B cell (primary cell): ENCODE data around the gene USH1G. TPM values are rescaled to one million over a fixed set of nuclear protein-coding genes. Genes with fewer than 3 reads are reported as not detected.
"Not testable (repeated sequence)": the region's sequence is repeated elsewhere in the genome, so short reads cannot be mapped to it uniquely, and the experiment has no call there.

Experiments used
- ATAC-seq: fragments of 200-7000 bp; cut with Tn5 transposase; one replicate; pipeline ENCODE4 v1.10.0; 2021; ENCODE audit warnings: low read depth, mild to moderate bottlenecking, moderate number of reproducible peaks, moderate library complexity
- CTCF ChIA-PET: fragments of 350-600 bp; sonication (Branson Sonifier 250); formaldehyde crosslinking; loops from one replicate; lab custom pipeline; 2021; ENCODE audit warnings: antibody characterized with exemption, inconsistent platforms; lab: Charles Lee
- POLR2A ChIA-PET: fragments of 350-600 bp; sonication (Branson Sonifier 250); formaldehyde crosslinking; loops from one replicate; lab custom pipeline; 2021; ENCODE audit warnings: antibody characterized with exemption; lab: Charles Lee
- DNase-seq: peaks from one replicate; pipeline ENCODE4 v3.0.0; 2013
- H2AFZ ChIP-seq: 2 replicates; pipeline ENCODE4 v1.6.1; 2012; ENCODE audit warnings: mild to moderate bottlenecking, low read depth, low read length; ENCODE audit not compliant: insufficient read depth, poor library complexity, severe bottlenecking
- H3K27ac ChIP-seq, 2 donors: 1 replicate in 1 of 2; 2 replicates in 1 of 2; pipeline ENCODE4 v1.5.1; 2012 to 2013; ENCODE audit warnings: low read length in 2 of 2, mild to moderate bottlenecking in 2 of 2, moderate library complexity in 1 of 2
- H3K27me3 ChIP-seq, 4 experiments: fragments of 200-600 bp in 1 of 4; sonication (generic) in 1 of 4; replicated peaks in 1 of 4; 1 replicate in 2 of 4; 2 replicates in 2 of 4; pipeline versions ENCODE4 v1.6.1 to v1.7.0; 2013 to 2016; ENCODE audit warnings: low read length in 3 of 4, mild to moderate bottlenecking in 2 of 4, mixed read lengths in 1 of 4, moderate library complexity in 1 of 4; ENCODE audit not compliant: insufficient read depth in 4 of 4, control insufficient read depth in 3 of 4; ENCODE audit errors: control extremely low read depth in 1 of 4
- H3K36me3 ChIP-seq, 2 experiments: replicated peaks in 1 of 2; 1 replicate in 1 of 2; 2 replicates in 1 of 2; pipeline versions ENCODE4 v1.6.1 to v1.7.1; 2013; ENCODE audit warnings: low read length in 1 of 2; ENCODE audit not compliant: insufficient read depth in 2 of 2, control insufficient read depth in 1 of 2; ENCODE audit errors: control extremely low read depth in 1 of 2, extremely low read depth in 1 of 2
- H3K4me1 ChIP-seq, 2 donors: fragments of 200-600 bp in 1 of 2; sonication (generic) in 1 of 2; 1 replicate in 1 of 2; 2 replicates in 1 of 2; pipeline versions ENCODE4 v1.5.1 to v1.6.1; 2013 to 2017; ENCODE audit warnings: low read length in 2 of 2; ENCODE audit not compliant: control insufficient read depth in 2 of 2, insufficient read depth in 2 of 2
- H3K4me2 ChIP-seq: replicated peaks from 2 replicates; pipeline ENCODE3; 2012; ENCODE audit warnings: mild to moderate bottlenecking, low read depth, low read length; ENCODE audit not compliant: poor library complexity, severe bottlenecking
- H3K4me3 ChIP-seq, 5 experiments: fragments of 200-600 bp in 1 of 5; sonication (generic) in 1 of 5; 1 replicate in 3 of 5; 2 replicates in 2 of 5; pipeline versions ENCODE4 v1.5.1 to v1.7.0; 2011 to 2016; ENCODE audit warnings: low read length in 4 of 5, mild to moderate bottlenecking in 4 of 5, low read depth in 2 of 5, control low read depth in 1 of 5, moderate library complexity in 1 of 5; ENCODE audit not compliant: insufficient read depth in 1 of 5; ENCODE audit errors: control extremely low read depth in 1 of 5, extremely low read depth in 1 of 5
- H3K79me2 ChIP-seq: fragments of 200-600 bp; sonication (generic); one replicate; pipeline ENCODE4 v1.6.0; 2016; ENCODE audit warnings: low read length; ENCODE audit not compliant: control insufficient read depth, insufficient read depth
- H3K9ac ChIP-seq: fragments of 200-600 bp; sonication (generic); 2 replicates; pipeline ENCODE4 v1.6.1; 2017; ENCODE audit warnings: mild to moderate bottlenecking, low read length, moderate library complexity
- H3K9me3 ChIP-seq, 3 donors: one replicate each; pipeline versions ENCODE4 v1.6.1 to v1.7.1; 2013; ENCODE audit warnings: low read length in 2 of 3; ENCODE audit not compliant: control insufficient read depth in 2 of 3, insufficient read depth in 1 of 3; ENCODE audit errors: control extremely low read depth in 1 of 3
- H4K20me1 ChIP-seq: 2 replicates; pipeline ENCODE4 v1.6.0; 2012; ENCODE audit warnings: mild to moderate bottlenecking, low read length; ENCODE audit not compliant: insufficient read depth, control insufficient read depth, poor library complexity, severe bottlenecking
- H3K27ac Mint-ChIP-seq: one replicate; pipeline ENCODE4 v1.8.0; 2021; ENCODE audit warnings: mixed read lengths
- H3K27me3 Mint-ChIP-seq: one replicate; pipeline ENCODE4 v1.8.0; 2021; ENCODE audit warnings: mixed read lengths
- H3K4me1 Mint-ChIP-seq: one replicate; pipeline ENCODE4 v1.8.0; 2021; ENCODE audit warnings: mixed read lengths
- H3K4me3 Mint-ChIP-seq: one replicate; pipeline ENCODE4 v1.8.0; 2021; ENCODE audit warnings: mixed read lengths
- H3K9me3 Mint-ChIP-seq: one replicate; pipeline ENCODE4 v1.8.0; 2022; ENCODE audit warnings: mixed read lengths; ENCODE audit not compliant: insufficient read depth
- EZH2 ChIP-seq: IDR thresholded peaks from 2 replicates; pipeline ENCODE4 v1.6.1; 2012; ENCODE audit warnings: borderline replicate concordance, low read depth, mild to moderate bottlenecking, moderate library complexity, low read length; ENCODE audit not compliant: insufficient read depth, poor library complexity, severe bottlenecking
- WGBS: methylation state at CpG from one replicate; pipeline ENCODE4 v1.1.5; 2013; ENCODE audit warnings: missing lambda C conversion rate; ENCODE audit not compliant: insufficient coverage; 5-methylcytosine and 5-hydroxymethylcytosine counted together
- intact Hi-C: fragments of 100-400 bp; cut with micrococcal nuclease; formaldehyde crosslinking; loops from one replicate; pipeline ENCODE4 v1.10.0; 2022
- polyA plus RNA-seq: library from polyadenylated mRNA; depleted of rRNA; stranded (reverse); fragments of >200 nt; gene quantifications from 2 replicates; pipeline ENCODE4 v1.2.3, GENCODE V29; 2012
- total RNA-seq, 2 donors: library from RNA; stranded (reverse); fragments of 120-200 nt in 1 of 2; gene quantifications; 1 replicate in 1 of 2; 2 replicates in 1 of 2; pipeline versions ENCODE4 v1.2.3 to v1.2.4, GENCODE V29; 2013 to 2022
- TF ChIP-seq, protein P1 (sequence below): fragments of 200-600 bp; IDR thresholded peaks from one replicate; pipeline ENCODE4 v1.8.0; 2022; ENCODE audit warnings: antibody characterized with exemption, mild to moderate bottlenecking

Gene USH1G
- total and polyA plus RNA-seq, 2 donors (not counting 1 experiment from before 2014, with no cell fraction given), result not detected

DNA sequence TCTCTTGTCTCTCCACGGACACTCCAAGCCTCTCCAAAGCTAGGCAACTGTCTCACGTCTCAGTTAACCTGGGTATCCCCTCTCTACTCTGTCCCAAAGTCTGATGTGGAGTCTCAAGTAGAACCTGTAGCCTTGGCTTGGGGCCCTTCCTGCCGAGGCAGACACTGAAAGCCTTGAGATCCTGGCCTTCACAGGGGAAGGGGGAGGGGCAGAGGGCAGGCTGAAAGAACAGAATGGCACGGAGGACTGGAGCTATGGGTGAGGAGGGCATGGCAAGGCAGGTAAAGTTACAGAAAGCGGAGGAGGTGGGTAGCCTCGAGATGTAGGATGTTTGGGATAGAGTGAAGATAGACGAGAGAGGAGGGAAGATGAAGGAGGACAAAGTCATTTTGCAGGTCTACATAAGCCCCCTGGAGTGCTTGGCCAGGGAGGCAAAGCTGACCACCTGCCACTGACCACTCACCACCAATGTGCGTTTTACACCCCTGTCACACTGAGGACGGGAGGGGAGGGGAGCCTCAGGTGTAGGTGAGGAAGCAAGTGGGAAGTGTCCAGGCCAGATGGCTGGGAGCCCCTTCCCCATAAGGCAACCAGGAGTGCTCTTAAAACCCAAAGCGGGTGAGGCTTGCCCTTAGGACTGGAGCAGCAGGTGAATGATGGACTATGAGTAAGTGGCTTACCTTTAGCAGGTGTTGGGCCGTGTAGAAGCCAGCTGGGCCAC lies 51.5 kb downstream of the USH1G start:
- no peak for ATAC-seq
- H3K27me3 ChIP-seq, result no peaks in the 10 kb centered on the region
- Mint-ChIP-seq H3K4me3 (peak overlapping the region; percentile 65), H3K4me1 (peaks cover 12% of the 10 kb centered on the region), H3K9me3 (no peaks in the 10 kb centered on the region), H3K27ac (no peak overlapping the region), H3K27me3 (no peaks in the 10 kb centered on the region)
- no peaks in the 10 kb centered on the region for H3K9me3 ChIP-seq
- H3K4me3 ChIP-seq, result no peak overlapping the region
- peaks cover 8% of the 10 kb centered on the region for H3K79me2 ChIP-seq
- WGBS, result 95% methylated on average over 6 of the region's 11 CpGs
- H3K36me3 ChIP-seq, result no peaks in the 10 kb centered on the region
- POLR2A ChIA-PET, result interaction anchor here (1.8 kb wide), 1 partner anchor 129 kb away, joined by 4 read pairs; no protein-coding TSS in a partner anchor
- intact Hi-C loops, result no loop called here
- TF ChIP-seq, protein P1, sequence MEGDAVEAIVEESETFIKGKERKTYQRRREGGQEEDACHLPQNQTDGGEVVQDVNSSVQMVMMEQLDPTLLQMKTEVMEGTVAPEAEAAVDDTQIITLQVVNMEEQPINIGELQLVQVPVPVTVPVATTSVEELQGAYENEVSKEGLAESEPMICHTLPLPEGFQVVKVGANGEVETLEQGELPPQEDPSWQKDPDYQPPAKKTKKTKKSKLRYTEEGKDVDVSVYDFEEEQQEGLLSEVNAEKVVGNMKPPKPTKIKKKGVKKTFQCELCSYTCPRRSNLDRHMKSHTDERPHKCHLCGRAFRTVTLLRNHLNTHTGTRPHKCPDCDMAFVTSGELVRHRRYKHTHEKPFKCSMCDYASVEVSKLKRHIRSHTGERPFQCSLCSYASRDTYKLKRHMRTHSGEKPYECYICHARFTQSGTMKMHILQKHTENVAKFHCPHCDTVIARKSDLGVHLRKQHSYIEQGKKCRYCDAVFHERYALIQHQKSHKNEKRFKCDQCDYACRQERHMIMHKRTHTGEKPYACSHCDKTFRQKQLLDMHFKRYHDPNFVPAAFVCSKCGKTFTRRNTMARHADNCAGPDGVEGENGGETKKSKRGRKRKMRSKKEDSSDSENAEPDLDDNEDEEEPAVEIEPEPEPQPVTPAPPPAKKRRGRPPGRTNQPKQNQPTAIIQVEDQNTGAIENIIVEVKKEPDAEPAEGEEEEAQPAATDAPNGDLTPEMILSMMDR, result no peak
- TF ChIP-seq EZH2, result no peak
- H3K4me1 ChIP-seq, result peaks cover 12 to 15% of the 10 kb centered on the region in 2 donors
- H3K4me2 ChIP-seq, result peak overlapping the region; percentile 100
- H3K27ac ChIP-seq, result no peak overlapping the region
- H4K20me1 ChIP-seq, result no peaks in the 10 kb centered on the region
- CTCF ChIA-PET, result interaction anchor here (2.3 to 6.2 kb wide), 2 partner anchors 11 to 214 kb away, joined by 12 to 54 read pairs; partner anchors contain the start of gene GRIN2C
- H2AFZ ChIP-seq, result no peak overlapping the region
- DNase-seq, result peak; percentile 29
- H3K9ac ChIP-seq, result no peak overlapping the region

DNA sequence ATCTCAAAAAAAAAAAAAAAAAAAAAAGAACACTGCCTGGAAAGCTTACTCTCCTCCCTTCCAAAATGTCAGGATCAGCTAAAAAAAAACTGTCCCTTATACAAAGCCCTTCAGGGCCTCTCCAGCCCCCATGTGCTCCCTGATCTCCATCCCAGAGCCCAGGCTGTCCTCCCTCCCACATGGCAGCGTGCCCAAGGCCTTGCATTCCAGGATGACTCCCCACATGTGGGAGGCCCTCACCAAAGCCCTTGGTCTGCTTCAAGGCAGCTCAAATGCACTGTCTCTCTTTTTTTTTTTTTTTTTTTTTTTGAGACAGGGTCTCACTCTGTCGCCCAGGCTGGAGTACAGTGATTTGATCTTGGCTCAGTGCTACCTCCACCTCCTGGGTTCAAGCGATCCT lies 52.5 kb downstream of the USH1G start:
- peaks cover 12% of the 10 kb centered on the region for H3K4me1 Mint-ChIP-seq
- no peaks in the 10 kb centered on the region for H3K27me3 Mint-ChIP-seq
- ATAC-seq (no peak), DNase-seq (no peak)
- ChIA-PET POLR2A (interaction anchor here (0.6 kb wide), 1 partner anchor 125 kb away, joined by 5 read pairs; no protein-coding TSS in a partner anchor), CTCF (interaction anchor here (0.7 to 6.2 kb wide), 6 partner anchors 10 to 213 kb away, joined by 3 to 54 read pairs (median 4); partner anchors contain the start of gene GRIN2C)
- no peak overlapping the region for H3K27ac Mint-ChIP-seq
- Histone ChIP-seq H3K9ac (no peak overlapping the region), H3K36me3 (no peaks in the 10 kb centered on the region), H3K27ac (no peak overlapping the region), H3K4me2 (no peak overlapping the region), H3K27me3 (no peaks in the 10 kb centered on the region), H3K79me2 (peaks cover 8% of the 10 kb centered on the region), H3K4me1 (peaks cover 12 to 15% of the 10 kb centered on the region in 2 donors), H3K4me3 (no peak overlapping the region), H2AFZ (no peak overlapping the region), H4K20me1 (no peaks in the 10 kb centered on the region), H3K9me3 (no peaks in the 10 kb centered on the region)
- 78% methylated on average over 1 of the region's 3 CpGs for WGBS
- no peak overlapping the region for H3K4me3 Mint-ChIP-seq
- no peaks in the 10 kb centered on the region for H3K9me3 Mint-ChIP-seq
- intact Hi-C loops, result no loop called here
- TF ChIP-seq EZH2, result no peak
- TF ChIP-seq, protein P1, result no peak

DNA sequence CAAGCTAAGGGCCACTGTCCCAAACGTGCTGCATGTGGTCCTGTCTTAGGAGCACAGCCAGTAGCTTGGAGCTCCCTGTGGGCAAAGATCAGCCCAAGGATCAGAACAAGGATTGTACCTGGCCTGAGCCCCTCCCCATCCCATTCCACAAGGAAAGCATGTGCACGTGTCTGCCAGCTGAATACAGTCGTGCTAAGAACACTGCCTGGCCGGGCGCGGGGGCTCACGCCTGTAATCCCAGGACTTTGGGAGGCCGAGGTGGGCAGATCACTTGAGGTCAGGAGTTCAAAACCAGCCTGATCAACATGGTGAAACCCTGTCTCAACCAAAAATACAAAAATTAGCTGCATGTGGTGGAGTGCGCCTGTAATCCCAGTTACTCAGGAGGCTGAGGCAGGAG lies 53.0 kb downstream of the USH1G start:
- H3K27ac Mint-ChIP-seq, H3K4me3 ChIP-seq, intact Hi-C loops, H3K27ac ChIP-seq, H3K36me3 ChIP-seq, H3K9me3 Mint-ChIP-seq, H3K9ac ChIP-seq, H3K27me3 ChIP-seq, H4K20me1 ChIP-seq, H3K4me3 Mint-ChIP-seq, H3K9me3 ChIP-seq, H3K27me3 Mint-ChIP-seq, DNase-seq, H3K79me2 ChIP-seq, H3K4me2 ChIP-seq, H2AFZ ChIP-seq, ATAC-seq: not testable (repeated sequence)
- CTCF ChIA-PET, result interaction anchor here (0.9 to 6.2 kb wide), 5 partner anchors 9 to 213 kb away, joined by 3 to 54 read pairs (median 4); partner anchors contain the start of gene GRIN2C
- WGBS, result 95% methylated on average over 8 of the region's 9 CpGs
- POLR2A ChIA-PET, result interaction anchor here (0.6 kb wide), 1 partner anchor 125 kb away, joined by 5 read pairs; no protein-coding TSS in a partner anchor
- peaks cover 12 to 15% of the 10 kb centered on the region in 2 donors for H3K4me1 ChIP-seq
- peaks cover 12% of the 10 kb centered on the region for H3K4me1 Mint-ChIP-seq
